ENCODE data around the gene CENPL.
"Not testable (repeated sequence)": the region's sequence is repeated elsewhere in the genome, so short reads cannot be mapped to it uniquely, and the experiment has no call there.

CENPL gene

GRCh38 chr1:173824315-173825081, at the start of gene CENPL, which contains the start of gene DARS2:
TSS of gene CENPL (minus strand) at chr1:173824883. CDS start at chr1:173811299, 13,584 bp downstream.
TSS of gene DARS2 (plus strand) at chr1:173824673. CDS start at chr1:173825230, 557 bp downstream.
- peak; percentile 99 for DNase-seq (ENCODE audit: low spot score)

GRCh38 chr1:173871500-173871899, 46.8 kb upstream of the CENPL start:
- DNase-seq (ENCODE audit: low spot score) = no peak

- no peak for DNase-seq (ENCODE audit: low spot score)
Observed at GRCh38 chr1:173871091-173871490, 46.4 kb upstream of the CENPL start.

- DNase-seq (ENCODE audit: low spot score) = no peak
Observed at GRCh38 chr1:173870252-173871075, 45.8 kb upstream of the CENPL start.

GRCh38 chr1:173869021-173869359, 44.3 kb upstream of the CENPL start:
- DNase-seq (ENCODE audit: low spot score) = peak; percentile 75

GRCh38 chr1:173868266-173869020, 43.8 kb upstream of the CENPL start, which contains the start of gene ZBTB37:
TSS of gene ZBTB37 (plus strand) at chr1:173868380. CDS start at chr1:173870226, 1,846 bp downstream.
- DNase-seq (ENCODE audit: low spot score) = peak; percentile 92

- DNase-seq (ENCODE audit: low spot score) = peak; percentile 100
Observed at GRCh38 chr1:173867753-173868265, 43.1 kb upstream of the CENPL start, which contains the start of gene GAS5. TSS of gene GAS5 (minus strand) at chr1:173867989.

- no peak for DNase-seq (ENCODE audit: low spot score)
Observed at GRCh38 chr1:173867141-173867752, 42.6 kb upstream of the CENPL start.

GRCh38 chr1:173866413-173867115, 41.9 kb upstream of the CENPL start:
- peak; percentile 51 for DNase-seq (ENCODE audit: low spot score)

- DNase-seq (ENCODE audit: low spot score) = peak; percentile 51
Observed at GRCh38 chr1:173865468-173866164, 40.9 kb upstream of the CENPL start.

- peak; percentile 51 for DNase-seq (ENCODE audit: low spot score)
Observed at GRCh38 chr1:173864179-173864867, 39.6 kb upstream of the CENPL start.

- DNase-seq (ENCODE audit: low spot score) = peak; percentile 60
Observed at GRCh38 chr1:173863224-173864161, 38.8 kb upstream of the CENPL start.

GRCh38 chr1:173862769-173863223, 38.1 kb upstream of the CENPL start:
- DNase-seq (ENCODE audit: low spot score) = peak; percentile 70

- DNase-seq (ENCODE audit: low spot score) = peak; percentile 77
Observed at GRCh38 chr1:173862146-173862768, 37.6 kb upstream of the CENPL start.

GRCh38 chr1:173861731-173862145, 37.1 kb upstream of the CENPL start:
- peak; percentile 74 for DNase-seq (ENCODE audit: low spot score)

- DNase-seq (ENCODE audit: low spot score) = no peak
Observed at GRCh38 chr1:173860065-173860464, 35.4 kb upstream of the CENPL start.

GRCh38 chr1:173859547-173859946, 34.9 kb upstream of the CENPL start:
- DNase-seq (ENCODE audit: low spot score) = not testable (repeated sequence)
